Measurements from ENCODE around the gene SERPINA5.
"Not testable (repeated sequence)": the region's sequence is repeated elsewhere in the genome, so short reads cannot be mapped to it uniquely, and the experiment has no call there.

SERPINA5 gene

GRCh38 chr14:94577472-94577871, 3.8 kb upstream of the SERPINA5 start:
- H3K4me3 Mint-ChIP-seq; H3K36me3 Mint-ChIP-seq (ENCODE audit: low read depth); DNase-seq; H3K27me3 Mint-ChIP-seq; H3K4me1 Mint-ChIP-seq (ENCODE audit: low read depth); H3K27ac Mint-ChIP-seq; H3K9me3 Mint-ChIP-seq: not testable (repeated sequence)

- Mint-ChIP-seq H3K4me3 (no peak overlapping the region), H3K36me3 (ENCODE audit: low read depth) (no peaks in the 10 kb centered on the region), H3K27ac (no peak overlapping the region), H3K4me1 (ENCODE audit: low read depth) (no peaks in the 10 kb centered on the region), H3K9me3 (no peaks in the 10 kb centered on the region), H3K27me3 (peaks cover 2% of the 10 kb centered on the region)
- DNase-seq: no peak
Measured at GRCh38 chr14:94578712-94579111, 2.5 kb upstream of the SERPINA5 start.

- Mint-ChIP-seq H3K27me3 (peaks cover 2% of the 10 kb centered on the region), H3K27ac (no peak overlapping the region), H3K36me3 (ENCODE audit: low read depth) (no peaks in the 10 kb centered on the region), H3K4me3 (no peak overlapping the region), H3K4me1 (ENCODE audit: low read depth) (no peaks in the 10 kb centered on the region), H3K9me3 (no peaks in the 10 kb centered on the region)
- DNase-seq: no peak
Measured at GRCh38 chr14:94582199-94582750, 1.0 kb downstream of the SERPINA5 start.

GRCh38 chr14:94582851-94583250, 1.6 kb downstream of the SERPINA5 start:
- no peaks in the 10 kb centered on the region for H3K9me3 Mint-ChIP-seq
- DNase-seq: no peak
- H3K4me3 Mint-ChIP-seq: no peak overlapping the region
- no peak overlapping the region for H3K27ac Mint-ChIP-seq
- H3K36me3 Mint-ChIP-seq (ENCODE audit: low read depth): no peaks in the 10 kb centered on the region
- peaks cover 2% of the 10 kb centered on the region for H3K27me3 Mint-ChIP-seq
- H3K4me1 Mint-ChIP-seq (ENCODE audit: low read depth): no peaks in the 10 kb centered on the region

GRCh38 chr14:94583557-94583956, 2.3 kb downstream of the SERPINA5 start:
- DNase-seq: no peak
- Mint-ChIP-seq H3K9me3 (no peaks in the 10 kb centered on the region), H3K36me3 (ENCODE audit: low read depth) (no peaks in the 10 kb centered on the region), H3K27me3 (peaks cover 2% of the 10 kb centered on the region), H3K4me1 (ENCODE audit: low read depth) (no peaks in the 10 kb centered on the region), H3K4me3 (no peak overlapping the region), H3K27ac (no peak overlapping the region)

GRCh38 chr14:94584591-94585280, 3.5 kb downstream of the SERPINA5 start:
- no peaks in the 10 kb centered on the region for H3K36me3 Mint-ChIP-seq (ENCODE audit: low read depth)
- H3K27ac Mint-ChIP-seq: no peak overlapping the region
- no peaks in the 10 kb centered on the region for H3K4me1 Mint-ChIP-seq (ENCODE audit: low read depth)
- H3K27me3 Mint-ChIP-seq: no peaks in the 10 kb centered on the region
- H3K9me3 Mint-ChIP-seq: no peaks in the 10 kb centered on the region
- no peak for DNase-seq
- H3K4me3 Mint-ChIP-seq: no peak overlapping the region

GRCh38 chr14:94586635-94587034, 5.4 kb downstream of the SERPINA5 start:
- Mint-ChIP-seq H3K27me3 (no peaks in the 10 kb centered on the region), H3K4me1 (ENCODE audit: low read depth) (no peaks in the 10 kb centered on the region), H3K27ac (no peak overlapping the region), H3K36me3 (ENCODE audit: low read depth) (no peaks in the 10 kb centered on the region), H3K9me3 (no peaks in the 10 kb centered on the region), H3K4me3 (no peak overlapping the region)
- no peak for DNase-seq

GRCh38 chr14:94588311-94588710, 7.1 kb downstream of the SERPINA5 start:
- DNase-seq: no peak
- no peaks in the 10 kb centered on the region for H3K4me1 Mint-ChIP-seq (ENCODE audit: low read depth)

GRCh38 chr14:94591073-94591472, 9.8 kb downstream of the SERPINA5 start:
- Mint-ChIP-seq H3K4me3 (no peak overlapping the region), H3K4me1 (ENCODE audit: low read depth) (no peaks in the 10 kb centered on the region), H3K9me3 (no peaks in the 10 kb centered on the region), H3K36me3 (ENCODE audit: low read depth) (no peaks in the 10 kb centered on the region), H3K27me3 (peaks cover 15% of the 10 kb centered on the region), H3K27ac (no peak overlapping the region)
- DNase-seq: no peak

More at GRCh38 chr14:94588311-94588710, 7.1 kb downstream of the SERPINA5 start:
- no peak overlapping the region for H3K27ac Mint-ChIP-seq
- no peak overlapping the region for H3K4me3 Mint-ChIP-seq
- no peaks in the 10 kb centered on the region for H3K27me3 Mint-ChIP-seq
- H3K9me3 Mint-ChIP-seq: no peaks in the 10 kb centered on the region
- no peaks in the 10 kb centered on the region for H3K36me3 Mint-ChIP-seq (ENCODE audit: low read depth)

- Mint-ChIP-seq H3K27ac (no peak overlapping the region), H3K4me1 (ENCODE audit: low read depth) (no peaks in the 10 kb centered on the region), H3K36me3 (ENCODE audit: low read depth) (no peaks in the 10 kb centered on the region), H3K9me3 (no peaks in the 10 kb centered on the region), H3K27me3 (peaks cover 15% of the 10 kb centered on the region), H3K4me3 (no peak overlapping the region)
- no peak for DNase-seq
Measured at GRCh38 chr14:94591871-94592270, 10.6 kb downstream of the SERPINA5 start.

GRCh38 chr14:94592457-94592856, 11.2 kb downstream of the SERPINA5 start:
- DNase-seq: no peak
- Mint-ChIP-seq H3K4me1 (ENCODE audit: low read depth) (no peaks in the 10 kb centered on the region), H3K27me3 (peaks cover 15% of the 10 kb centered on the region), H3K4me3 (no peak overlapping the region), H3K9me3 (no peaks in the 10 kb centered on the region), H3K27ac (no peak overlapping the region), H3K36me3 (ENCODE audit: low read depth) (no peaks in the 10 kb centered on the region)

- Mint-ChIP-seq H3K9me3 (no peaks in the 10 kb centered on the region), H3K36me3 (ENCODE audit: low read depth) (no peaks in the 10 kb centered on the region), H3K27me3 (peaks cover 15% of the 10 kb centered on the region), H3K27ac (no peak overlapping the region), H3K4me1 (ENCODE audit: low read depth) (no peaks in the 10 kb centered on the region), H3K4me3 (no peak overlapping the region)
- DNase-seq: no peak
Measured at GRCh38 chr14:94593376-94593748, 12.1 kb downstream of the SERPINA5 start.

GRCh38 chr14:94593749-94594431, 12.7 kb downstream of the SERPINA5 start:
- Mint-ChIP-seq H3K4me3 (no peak overlapping the region), H3K9me3 (no peaks in the 10 kb centered on the region), H3K4me1 (ENCODE audit: low read depth) (no peaks in the 10 kb centered on the region), H3K27ac (no peak overlapping the region), H3K27me3 (peaks cover 15% of the 10 kb centered on the region), H3K36me3 (ENCODE audit: low read depth) (no peaks in the 10 kb centered on the region)
- DNase-seq: no peak

- Mint-ChIP-seq H3K27ac (no peak overlapping the region), H3K4me3 (no peak overlapping the region), H3K36me3 (ENCODE audit: low read depth) (no peaks in the 10 kb centered on the region), H3K27me3 (peaks cover 20% of the 10 kb centered on the region), H3K4me1 (ENCODE audit: low read depth) (no peaks in the 10 kb centered on the region), H3K9me3 (no peaks in the 10 kb centered on the region)
- no peak for DNase-seq
Measured at GRCh38 chr14:94594441-94594840, 13.2 kb downstream of the SERPINA5 start.

GRCh38 chr14:94595912-94596311, 14.7 kb downstream of the SERPINA5 start:
- Mint-ChIP-seq H3K4me3 (no peak overlapping the region), H3K4me1 (ENCODE audit: low read depth) (no peaks in the 10 kb centered on the region), H3K27ac (no peak overlapping the region), H3K36me3 (ENCODE audit: low read depth) (no peaks in the 10 kb centered on the region), H3K9me3 (no peaks in the 10 kb centered on the region), H3K27me3 (peaks cover 22% of the 10 kb centered on the region)
- DNase-seq: no peak
